ENCODE measurements around the gene MRPL43.

The MRPL43 gene

GRCh38 chr10:100987685-100988049 is 370 bp upstream of the MRPL43 start:
- TF ChIP-seq, protein P1, sequence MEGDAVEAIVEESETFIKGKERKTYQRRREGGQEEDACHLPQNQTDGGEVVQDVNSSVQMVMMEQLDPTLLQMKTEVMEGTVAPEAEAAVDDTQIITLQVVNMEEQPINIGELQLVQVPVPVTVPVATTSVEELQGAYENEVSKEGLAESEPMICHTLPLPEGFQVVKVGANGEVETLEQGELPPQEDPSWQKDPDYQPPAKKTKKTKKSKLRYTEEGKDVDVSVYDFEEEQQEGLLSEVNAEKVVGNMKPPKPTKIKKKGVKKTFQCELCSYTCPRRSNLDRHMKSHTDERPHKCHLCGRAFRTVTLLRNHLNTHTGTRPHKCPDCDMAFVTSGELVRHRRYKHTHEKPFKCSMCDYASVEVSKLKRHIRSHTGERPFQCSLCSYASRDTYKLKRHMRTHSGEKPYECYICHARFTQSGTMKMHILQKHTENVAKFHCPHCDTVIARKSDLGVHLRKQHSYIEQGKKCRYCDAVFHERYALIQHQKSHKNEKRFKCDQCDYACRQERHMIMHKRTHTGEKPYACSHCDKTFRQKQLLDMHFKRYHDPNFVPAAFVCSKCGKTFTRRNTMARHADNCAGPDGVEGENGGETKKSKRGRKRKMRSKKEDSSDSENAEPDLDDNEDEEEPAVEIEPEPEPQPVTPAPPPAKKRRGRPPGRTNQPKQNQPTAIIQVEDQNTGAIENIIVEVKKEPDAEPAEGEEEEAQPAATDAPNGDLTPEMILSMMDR (IDR thresholded peaks at IDR 0.05; ENCODE audit: control insufficient read depth, extremely low read depth, insufficient read depth) = no peak
- DNase-seq (ENCODE audit: low read depth) = no peak
- H3K4me3 ChIP-seq (ENCODE audit: low read depth, low read length) = peak overlapping the region; percentile 88

GRCh38 chr10:100986623-100986951 is 710 bp downstream of the MRPL43 start:
- TF ChIP-seq, protein P1 (IDR thresholded peaks at IDR 0.05; ENCODE audit: control insufficient read depth, extremely low read depth, insufficient read depth) = no peak
- peak overlapping the region; percentile 88 for H3K4me3 ChIP-seq (ENCODE audit: low read depth, low read length)
- DNase-seq (ENCODE audit: low read depth) = no peak

GRCh38 chr10:100985336-100985735 is 2.0 kb downstream of the MRPL43 start:
- TF ChIP-seq, protein P1 (IDR thresholded peaks at IDR 0.05; ENCODE audit: control insufficient read depth, extremely low read depth, insufficient read depth) = no peak
- no peak overlapping the region for H3K4me3 ChIP-seq (ENCODE audit: low read depth, low read length)
- no peak for DNase-seq (ENCODE audit: low read depth)

DNA sequence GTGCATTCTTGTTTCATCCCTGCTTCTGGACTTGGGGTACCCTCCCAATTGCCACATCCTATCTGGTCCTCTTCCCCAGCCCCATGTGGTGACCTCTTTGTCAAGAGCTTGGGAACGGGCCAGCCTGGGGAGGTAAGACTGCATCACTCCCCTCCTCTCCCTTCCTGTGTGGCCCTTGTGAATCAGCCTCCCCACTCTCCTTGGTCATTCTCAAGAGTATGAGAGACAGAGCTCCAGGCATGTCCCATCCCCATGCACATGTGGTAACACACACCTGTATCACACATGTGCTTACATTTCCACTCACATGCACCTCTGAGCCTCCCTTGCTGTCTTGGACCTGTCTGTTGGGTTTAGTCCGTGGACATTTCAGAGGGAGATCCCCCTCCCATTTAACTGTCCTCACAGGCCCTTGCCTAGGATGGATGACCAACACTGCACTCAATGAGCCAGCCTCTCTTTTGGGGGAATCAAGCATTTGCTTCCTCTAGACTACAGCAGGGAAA is 2.6 kb downstream of the MRPL43 start:
- no peak for DNase-seq (ENCODE audit: low read depth)

GRCh38 chr10:100983868-100984671 is 3.2 kb downstream of the MRPL43 start:
- TF ChIP-seq, protein P1 (IDR thresholded peaks at IDR 0.05; ENCODE audit: control insufficient read depth, extremely low read depth, insufficient read depth) = no peak
- H3K4me3 ChIP-seq (ENCODE audit: low read depth, low read length) = no peak overlapping the region
- no peak for DNase-seq (ENCODE audit: low read depth)

More for the DNA sequence above, 2.6 kb downstream of the MRPL43 start:
- no peak overlapping the region for H3K4me3 ChIP-seq (ENCODE audit: low read depth, low read length)
- TF ChIP-seq, protein P1 (IDR thresholded peaks at IDR 0.05; ENCODE audit: control insufficient read depth, extremely low read depth, insufficient read depth) = no peak

DNA sequence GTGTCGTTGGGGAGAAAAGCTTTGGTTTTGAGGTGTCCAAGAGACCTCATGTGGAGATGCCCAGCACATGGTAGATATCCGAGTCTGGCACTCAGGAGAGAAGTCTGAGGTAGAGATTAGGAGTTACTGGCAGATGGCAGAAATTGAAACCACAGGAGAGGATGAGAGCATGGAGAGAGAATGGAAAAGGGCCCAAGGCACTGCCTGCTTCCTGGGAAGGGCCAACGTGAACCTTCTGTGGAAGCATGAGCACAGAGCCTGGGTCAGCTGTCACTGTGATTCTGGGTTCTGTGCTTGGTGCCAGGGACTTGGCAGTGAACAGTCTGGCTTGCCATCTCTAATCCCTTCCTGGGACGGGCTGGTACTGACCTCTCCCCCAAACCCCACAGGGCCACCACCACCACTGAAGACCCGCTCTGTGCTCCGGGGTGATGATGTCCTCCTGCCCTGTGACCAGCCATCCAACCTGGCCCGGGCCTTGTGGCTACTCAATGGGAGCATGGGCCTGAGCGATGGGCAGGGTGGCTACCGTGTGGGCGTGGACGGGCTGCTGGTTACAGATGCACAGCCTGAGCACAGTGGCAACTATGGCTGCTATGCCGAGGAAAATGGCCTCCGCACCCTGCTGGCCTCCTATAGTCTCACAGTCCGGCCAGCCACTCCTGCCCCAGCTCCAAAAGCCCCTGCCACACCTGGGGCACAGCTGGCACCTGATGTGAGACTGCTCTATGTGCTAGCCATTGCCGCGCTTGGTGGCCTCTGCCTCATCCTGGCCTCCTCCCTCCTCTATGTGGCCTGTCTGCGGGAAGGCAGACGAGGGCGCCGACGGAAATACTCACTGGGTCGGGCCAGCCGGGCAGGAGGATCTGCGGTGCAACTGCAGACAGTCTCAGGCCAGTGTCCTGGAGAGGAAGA is 4.1 kb downstream of the MRPL43 start:
- TF ChIP-seq, protein P1 (IDR thresholded peaks at IDR 0.05; ENCODE audit: control insufficient read depth, extremely low read depth, insufficient read depth) = no peak
- H3K4me3 ChIP-seq (ENCODE audit: low read depth, low read length) = no peak overlapping the region
- DNase-seq (ENCODE audit: low read depth) = no peak

All from LNCaP clone FGC (cell line).